ENCODE results near the gene ZNF516. TPM values are rescaled to one million over a fixed set of nuclear protein-coding genes. Genes with fewer than 3 reads are reported as not detected.

The ZNF516 gene
- total and polyA plus RNA-seq, 10 of the 15 experiments (the other 5 are each of a cell fraction or from before 2014, with no cell fraction given) = 2.0 to 32.0 (median 8.3) TPM

GRCh38 chr18:76483780-76484179 lies 11.3 kb downstream of the ZNF516 start:
- ChIA-PET RAD21 (ENCODE audit: unreplicated experiment) (interaction anchor here (1.7 kb wide), 1 partner anchor 9 kb away, joined by 4 read pairs; no protein-coding TSS in a partner anchor), POLR2A (no interaction called here), SMC1A (ENCODE audit: uncharacterized antibody, unreplicated experiment) (interaction anchor here (1.3 to 1.9 kb wide), 3 partner anchors 9 to 32 kb away, joined by 3 to 10 read pairs (median 6); no protein-coding TSS in a partner anchor), CTCF (interaction anchor here (1.5 to 1.9 kb wide), 2 partner anchors 9 to 14 kb away, joined by 3 to 5 read pairs; no protein-coding TSS in a partner anchor)
- Histone ChIP-seq H3K27ac (ENCODE audit: control insufficient read depth, insufficient read depth) (0 out of 2 replicates have a peak overlapping the region, but pooled peaks have one; percentile 4), H3K79me2 (ENCODE audit: control insufficient read depth, insufficient read depth, low read length) (peaks cover 92% of the 10 kb centered on the region), H3K4me1 (ENCODE audit: control insufficient read depth, insufficient read depth, low read length) (peaks cover 30% of the 10 kb centered on the region), H3K4me3 (no peak overlapping the region), H4K20me1 (ENCODE audit: control insufficient read depth, insufficient read depth) (0 out of 2 replicates have a peak, but pooled peaks cover 2% of the 10 kb centered on the region), H3K4me2 (ENCODE audit: control insufficient read depth, insufficient read depth) (no peak overlapping the region), H3K36me3 (ENCODE audit: control insufficient read depth in 2 of 2, insufficient read depth in 2 of 2, low read length in 1 of 2) (peaks cover 6 to 7% of the 10 kb centered on the region in 2 experiments; a peak in 2 of 4 replicates), H3K27me3 (replicated peaks in 1 of 2; ENCODE audit: control insufficient read depth in 2 of 2, insufficient read depth in 2 of 2, low read length in 1 of 2) (no peaks in the 10 kb centered on the region), H3K9me3 (replicated peaks; ENCODE audit: control insufficient read depth, insufficient read depth, low read length) (no peaks in the 10 kb centered on the region), H2AFZ (ENCODE audit: control insufficient read depth, low read depth, low read length) (no peak overlapping the region), H3K9ac (ENCODE audit: control insufficient read depth, insufficient read depth, low read length) (no peak overlapping the region)
- in situ Hi-C loops (cut with MboI) (no loop called here), intact Hi-C loops (cut with micrococcal nuclease; ENCODE audit: unreplicated experiment) (loop anchor here (10.0 kb wide), 1 partner anchor 1279 kb away; the partner anchor contains the start of gene PTGR3)
- FAIRE-seq (no peak), DNase-seq (ENCODE audit: low read depth, low spot score) (no peak), ATAC-seq (no peak)
- no TSS peak for BruUV-seq (replicated peaks)
- WGBS (ENCODE audit: insufficient coverage, insufficient replicate concordance, low lambda C conversion rate, missing lambda C conversion rate) = 90% methylated on average over 10 of the region's 10 CpGs
- TF ChIP-seq IKZF1 (conservative IDR thresholded peaks at IDR 0.05) (no peak), BCL3 (IDR thresholded peaks at IDR 0.05; ENCODE audit: borderline replicate concordance, insufficient read depth, low read depth, low read length, poor library complexity, severe bottlenecking) (no peak), ETV6 (conservative IDR thresholded peaks at IDR 0.05 in 1 of 2, IDR thresholded peaks at IDR 0.05 in 1 of 2; ENCODE audit: borderline replicate concordance in 1 of 2, low read depth in 1 of 2) (no peak), SIN3A (IDR thresholded peaks at IDR 0.05; ENCODE audit: low read depth, low read length) (no peak), MEF2B (IDR thresholded peaks at IDR 0.05; ENCODE audit: partially characterized antibody, poor library complexity, severe bottlenecking) (no peak), ZSCAN29 (IDR thresholded peaks at IDR 0.05) (no peak), RBBP5 (conservative IDR thresholded peaks at IDR 0.05) (no peak), GATAD2B (conservative IDR thresholded peaks at IDR 0.05; ENCODE audit: low read depth) (no peak), SMARCA5 (IDR thresholded peaks at IDR 0.05) (no peak), CTCF (IDR thresholded peaks at IDR 0.05 in 2 of 3, conservative IDR thresholded peaks at IDR 0.05 in 1 of 3; ENCODE audit: control insufficient read depth in 2 of 3, extremely low read depth in 1 of 3, insufficient read depth in 1 of 3, low read depth in 3 of 3, low read length in 3 of 3) (no peak), SPI1 (IDR thresholded peaks at IDR 0.05; ENCODE audit: borderline replicate concordance, insufficient read depth, low read depth, low read length) (no peak), CEBPZ (IDR thresholded peaks at IDR 0.05; ENCODE audit: low read depth, low read length) (no peak), NR2F1 (conservative IDR thresholded peaks at IDR 0.05) (no peak)
- TF ChIP-seq, protein P1, sequence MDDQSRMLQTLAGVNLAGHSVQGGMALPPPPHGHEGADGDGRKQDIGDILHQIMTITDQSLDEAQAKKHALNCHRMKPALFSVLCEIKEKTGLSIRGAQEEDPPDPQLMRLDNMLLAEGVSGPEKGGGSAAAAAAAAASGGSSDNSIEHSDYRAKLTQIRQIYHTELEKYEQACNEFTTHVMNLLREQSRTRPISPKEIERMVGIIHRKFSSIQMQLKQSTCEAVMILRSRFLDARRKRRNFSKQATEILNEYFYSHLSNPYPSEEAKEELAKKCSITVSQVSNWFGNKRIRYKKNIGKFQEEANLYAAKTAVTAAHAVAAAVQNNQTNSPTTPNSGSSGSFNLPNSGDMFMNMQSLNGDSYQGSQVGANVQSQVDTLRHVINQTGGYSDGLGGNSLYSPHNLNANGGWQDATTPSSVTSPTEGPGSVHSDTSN (IDR thresholded peaks at IDR 0.05; ENCODE audit: insufficient replicate concordance, low read depth, low read length) = no peak

Data from GM12878 (cell line).